H1 (cell line): ENCODE measurements around the gene PGRMC1. TPM values are rescaled to one million over a fixed set of nuclear protein-coding genes. Genes with fewer than 3 reads are reported as not detected.

Experiments used
- CTCF ChIA-PET: fragments of 300-600 bp; sonication (Branson Sonifier 250); formaldehyde crosslinking; loops from one replicate; lab custom pipeline; 2021; ENCODE audit not compliant: partially characterized antibody; lab: Charles Lee
- POLR2A ChIA-PET: fragments of 300-600 bp; sonication (Branson Sonifier 250); formaldehyde crosslinking; loops from one replicate; lab custom pipeline; 2021; ENCODE audit warnings: inconsistent platforms; ENCODE audit not compliant: partially characterized antibody; lab: Charles Lee
- DNase-seq, 2 experiments: peaks; one replicate each; pipeline versions ENCODE4 v3.0.0 to v3.0.0-alpha.2; 2010 to 2022; ENCODE audit warnings: low spot score in 2 of 2, low read depth in 1 of 2, mixed read lengths in 1 of 2
- FAIRE-seq: peaks from 2 replicates; lab custom pipeline; 2011; peaks lifted over from hg19 to GRCh38; lab: Jason Lieb, UNC
- H2AFZ ChIP-seq: 2 replicates; pipeline ENCODE4 v1.8.1; 2012; ENCODE audit warnings: low read length, inconsistent platforms
- H2AK5ac ChIP-seq: 2 replicates; pipeline ENCODE4 v1.6.1; 2013; ENCODE audit warnings: low read depth, low read length
- H2BK120ac ChIP-seq: replicated peaks from 2 replicates; pipeline ENCODE3; 2013; ENCODE audit warnings: low read depth, low read length, inconsistent platforms
- H2BK12ac ChIP-seq: 2 replicates; pipeline ENCODE4 v1.6.1; 2013; ENCODE audit warnings: low read depth, low read length
- H2BK15ac ChIP-seq: 2 replicates; pipeline ENCODE4 v1.6.1; 2013; ENCODE audit warnings: low read length
- H2BK20ac ChIP-seq: 2 replicates; pipeline ENCODE4 v1.6.1; 2013; ENCODE audit warnings: low read length
- H2BK5ac ChIP-seq: 2 replicates; pipeline ENCODE4 v1.6.1; 2013; ENCODE audit warnings: low read depth, low read length
- H3K14ac ChIP-seq: 2 replicates; pipeline ENCODE4 v1.6.1; 2013; ENCODE audit warnings: inconsistent platforms; ENCODE audit not compliant: insufficient read length
- H3K18ac ChIP-seq: 2 replicates; pipeline ENCODE4 v1.6.1; 2013; ENCODE audit warnings: low read length; ENCODE audit errors: extremely low read depth
- H3K23ac ChIP-seq: 2 replicates; pipeline ENCODE4 v1.6.1; 2013; ENCODE audit warnings: inconsistent platforms; ENCODE audit not compliant: insufficient read length
- H3K23me2 ChIP-seq: 2 replicates; pipeline ENCODE4 v1.6.1; 2013; ENCODE audit warnings: low read depth, low read length
- H3K27ac ChIP-seq: 2 replicates; pipeline ENCODE4 v1.6.1; 2011; ENCODE audit warnings: low read depth, low read length, inconsistent platforms
- H3K27me3 ChIP-seq, 4 experiments: replicated peaks in 1 of 4; 1 replicate in 1 of 4; 2 replicates in 3 of 4; pipeline versions ENCODE4 v1.6.1 to v1.8.1; 2011 to 2013; ENCODE audit warnings: low read length in 3 of 4, mild to moderate bottlenecking in 3 of 4, inconsistent platforms in 2 of 4, mixed read lengths in 2 of 4, moderate library complexity in 1 of 4; ENCODE audit not compliant: control insufficient read depth in 3 of 4, insufficient read depth in 3 of 4; ENCODE audit errors: extremely low read depth in 1 of 4
- H3K36me3 ChIP-seq, 4 experiments: 2 replicates each; pipeline versions ENCODE4 v1.6.1 to v1.8.1; 2011 to 2013; ENCODE audit warnings: mild to moderate bottlenecking in 4 of 4, low read length in 3 of 4, moderate library complexity in 2 of 4, control low read depth in 1 of 4, inconsistent platforms in 1 of 4; ENCODE audit not compliant: insufficient read depth in 4 of 4, control insufficient read depth in 2 of 4
- H3K4ac ChIP-seq: replicated peaks from 2 replicates; pipeline ENCODE3; 2013; ENCODE audit warnings: low read length, low read depth, mixed read lengths, inconsistent platforms; ENCODE audit not compliant: insufficient read length
- H3K4me1 ChIP-seq, 4 experiments: replicated peaks in 1 of 4; 1 replicate in 1 of 4; 2 replicates in 3 of 4; pipeline versions ENCODE4 v1.6.1 to v1.8.1; 2011 to 2013; ENCODE audit warnings: low read length in 3 of 4, inconsistent platforms in 2 of 4, mixed read lengths in 1 of 4; ENCODE audit not compliant: insufficient read depth in 4 of 4, control insufficient read depth in 3 of 4
- H3K4me2 ChIP-seq, 2 experiments: 2 replicates each; pipeline versions ENCODE4 v1.6.1 to v1.8.1; 2011 to 2013; ENCODE audit warnings: low read depth in 2 of 2, low read length in 2 of 2, control low read depth in 1 of 2, inconsistent platforms in 1 of 2, mild to moderate bottlenecking in 1 of 2; ENCODE audit not compliant: insufficient read depth in 1 of 2
- H3K4me3 ChIP-seq, 4 experiments: fragments of 200-600, 300-600 bp in 1 of 4; sonication (generic), shearing (Covaris generic), sonication (Bioruptor Twin) in 1 of 4; 2 replicates each; pipeline versions ENCODE4 v1.5.1 to v1.8.1; 2011 to 2016; ENCODE audit warnings: low read length in 4 of 4, low read depth in 3 of 4, control low read depth in 2 of 4, inconsistent platforms in 2 of 4, mild to moderate bottlenecking in 2 of 4, mixed read lengths in 1 of 4, moderate library complexity in 1 of 4; ENCODE audit not compliant: insufficient read depth in 2 of 4; ENCODE audit errors: extremely low read depth in 1 of 4
- H3K56ac ChIP-seq: replicated peaks from 2 replicates; pipeline ENCODE3; 2013; ENCODE audit warnings: low read depth, mild to moderate bottlenecking, mixed read lengths, low read length, inconsistent platforms; ENCODE audit not compliant: insufficient read length
- H3K79me1 ChIP-seq: 2 replicates; pipeline ENCODE4 v1.6.1; 2013; ENCODE audit warnings: low read depth, low read length, control low read depth
- H3K79me2 ChIP-seq, 2 experiments: 2 replicates each; pipeline versions ENCODE4 v1.6.1 to v1.8.1; 2012 to 2013; ENCODE audit warnings: low read length in 2 of 2, mild to moderate bottlenecking in 2 of 2, inconsistent platforms in 1 of 2; ENCODE audit not compliant: insufficient read depth in 2 of 2, control insufficient read depth in 1 of 2
- H3K9ac ChIP-seq, 4 experiments: replicated peaks in 1 of 4; 1 replicate in 1 of 4; 2 replicates in 3 of 4; pipeline versions ENCODE4 v1.6.1 to v1.8.1; 2011 to 2013; ENCODE audit warnings: low read depth in 3 of 4, low read length in 3 of 4, control low read depth in 2 of 4, mild to moderate bottlenecking in 2 of 4, moderate library complexity in 2 of 4, inconsistent platforms in 1 of 4; ENCODE audit errors: extremely low read depth in 1 of 4
- H3K9me3 ChIP-seq, 2 experiments: 2 replicates each; pipeline versions ENCODE4 v1.6.1 to v1.8.1; 2012 to 2013; ENCODE audit warnings: mild to moderate bottlenecking in 2 of 2, moderate library complexity in 2 of 2, control low read depth in 1 of 2, inconsistent platforms in 1 of 2, low read depth in 1 of 2, low read length in 1 of 2, mixed read lengths in 1 of 2; ENCODE audit not compliant: insufficient read depth in 2 of 2
- H4K20me1 ChIP-seq, 2 experiments: replicated peaks in 1 of 2; 2 replicates each; pipeline versions ENCODE3 to v1.8.1; 2011 to 2013; ENCODE audit warnings: inconsistent platforms in 2 of 2, low read length in 2 of 2, mild to moderate bottlenecking in 1 of 2; ENCODE audit not compliant: insufficient read depth in 2 of 2, control insufficient read depth in 1 of 2
- H4K5ac ChIP-seq: 2 replicates; pipeline ENCODE4 v1.6.1; 2013; ENCODE audit warnings: low read length, low read depth, mixed read lengths, inconsistent platforms; ENCODE audit not compliant: insufficient read length
- H4K8ac ChIP-seq: 2 replicates; pipeline ENCODE4 v1.8.0; 2013; ENCODE audit warnings: mild to moderate bottlenecking, moderate library complexity, low read length, inconsistent platforms; ENCODE audit not compliant: insufficient read depth; ENCODE audit errors: extremely low read depth
- H4K91ac ChIP-seq: replicated peaks from 2 replicates; pipeline ENCODE3; 2013; ENCODE audit warnings: low read length, mixed read lengths, inconsistent platforms; ENCODE audit not compliant: insufficient read length
- CHD2 ChIP-seq: IDR thresholded peaks from 2 replicates; pipeline ENCODE4 v1.6.1; 2012; ENCODE audit warnings: low read length, improper control_type of control experiment
- POLR2A ChIP-seq, 2 experiments: IDR thresholded peaks; 1 replicate in 1 of 2; 2 replicates in 1 of 2; pipeline ENCODE4 v1.6.1; 2011; ENCODE audit warnings: low read depth in 2 of 2, low read length in 2 of 2, mild to moderate bottlenecking in 2 of 2; ENCODE audit errors: control extremely low read depth in 1 of 2
- POU5F1 ChIP-seq: IDR thresholded peaks from 2 replicates; pipeline ENCODE4 v1.6.1; 2011; ENCODE audit warnings: low read depth, mild to moderate bottlenecking, low read length, moderate library complexity
- RNF2 ChIP-seq: fragments of 200-900, 300-1000 bp; sonication (generic); IDR thresholded peaks from 2 replicates; pipeline ENCODE4 v1.7.1; 2016; ENCODE audit warnings: borderline replicate concordance, low read depth, mild to moderate bottlenecking, antibody characterized with exemption, low read length; ENCODE audit not compliant: poor library complexity, severe bottlenecking; ENCODE audit errors: missing control alignments
- SP4 ChIP-seq: IDR thresholded peaks from 2 replicates; pipeline ENCODE4 v1.6.1; 2012; ENCODE audit warnings: low read length, inconsistent platforms
- WGBS, 2 experiments: shearing (Covaris generic) in 1 of 2; methylation state at CpG; one replicate each; pipeline versions ENCODE4 v1.1.6 to v1.1.7; 2013 to 2015; ENCODE audit warnings: low lambda C conversion rate in 2 of 2, mixed read lengths in 2 of 2, inconsistent platforms in 1 of 2, low coverage in 1 of 2, missing lambda C conversion rate in 1 of 2; ENCODE audit not compliant: insufficient replicate concordance in 2 of 2, insufficient coverage in 1 of 2, insufficient read length in 1 of 2; ENCODE audit errors: extremely low coverage in 1 of 2, missing lambda C conversion rate in 1 of 2; 5-methylcytosine and 5-hydroxymethylcytosine counted together
- polyA plus RNA-seq, 7 experiments: library from polyadenylated mRNA; depleted of rRNA in 3 of 7; stranded (reverse) in 5 of 7; unstranded in 2 of 7; fragments of >200 nt in 5 of 7; fragments of 200-250 nt in 2 of 7; gene quantifications; 1 replicate in 5 of 7; 2 replicates in 1 of 7; 4 replicates in 1 of 7; pipeline versions ENCODE4 v1.2.1 to v1.2.3, GENCODE V29; 2011 to 2013; ENCODE audit warnings: missing spikeins in 2 of 7, mixed read lengths in 2 of 7
- total RNA-seq: library from RNA; stranded (reverse); fragmentation: NEBNext Ultra II Directional; extraction: Animal tissue kit (Norgen Biotek cat#: 25700); gene quantifications from 2 replicates; pipeline ENCODE4 v1.2.1, GENCODE V29; 2021
- TF ChIP-seq, protein P1 (sequence below): IDR thresholded peaks from 2 replicates; pipeline ENCODE4 v1.6.1; 2012; ENCODE audit warnings: low read length, inconsistent platforms

The PGRMC1 gene
- total and polyA plus RNA-seq, 2 of the 8 experiments (the other 6 are each of a cell fraction or from before 2014, with no cell fraction given): 127 to 248 TPM

DNA sequence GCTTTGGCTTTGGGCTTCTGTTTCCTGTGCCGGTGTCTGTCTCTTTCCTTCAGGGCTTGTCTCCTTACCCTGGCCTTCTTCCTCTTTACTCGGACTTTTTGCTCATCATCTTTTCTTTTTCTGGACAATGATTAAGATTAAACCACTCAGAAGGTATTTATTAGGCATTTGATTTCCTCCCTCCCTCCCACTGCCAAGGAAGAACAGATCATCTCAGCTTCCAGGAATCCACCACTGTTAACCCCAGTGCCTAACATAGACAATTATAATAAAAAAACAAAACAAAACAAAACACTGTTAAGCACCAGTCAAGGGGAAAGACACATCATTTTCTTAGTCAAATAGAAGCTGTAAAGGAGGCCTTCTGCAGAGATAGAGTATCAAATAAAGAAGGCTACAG lies 16.6 kb downstream of the PGRMC1 start:
- no peak for TF ChIP-seq POLR2A (IDR thresholded peaks at IDR 0.05; ENCODE audit: control extremely low read depth in 1 of 2, low read depth in 2 of 2, low read length in 2 of 2)
- TF ChIP-seq RNF2: no peak
- TF ChIP-seq CHD2: no peak
- no peak for TF ChIP-seq POU5F1
- TF ChIP-seq SP4: no peak
- TF ChIP-seq, protein P1, sequence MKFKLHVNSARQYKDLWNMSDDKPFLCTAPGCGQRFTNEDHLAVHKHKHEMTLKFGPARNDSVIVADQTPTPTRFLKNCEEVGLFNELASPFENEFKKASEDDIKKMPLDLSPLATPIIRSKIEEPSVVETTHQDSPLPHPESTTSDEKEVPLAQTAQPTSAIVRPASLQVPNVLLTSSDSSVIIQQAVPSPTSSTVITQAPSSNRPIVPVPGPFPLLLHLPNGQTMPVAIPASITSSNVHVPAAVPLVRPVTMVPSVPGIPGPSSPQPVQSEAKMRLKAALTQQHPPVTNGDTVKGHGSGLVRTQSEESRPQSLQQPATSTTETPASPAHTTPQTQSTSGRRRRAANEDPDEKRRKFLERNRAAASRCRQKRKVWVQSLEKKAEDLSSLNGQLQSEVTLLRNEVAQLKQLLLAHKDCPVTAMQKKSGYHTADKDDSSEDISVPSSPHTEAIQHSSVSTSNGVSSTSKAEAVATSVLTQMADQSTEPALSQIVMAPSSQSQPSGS: no peak
- TF ChIP-seq, all 59 proteins: peak for 0
- H3K4me2 ChIP-seq: no peak overlapping the region
- no peak overlapping the region for H3K9ac ChIP-seq
- no peak overlapping the region for H3K23ac ChIP-seq
- no peaks in the 10 kb centered on the region for H3K23me2 ChIP-seq
- H3K14ac ChIP-seq: no peak overlapping the region
- no peak overlapping the region for H3K4ac ChIP-seq
- POLR2A ChIA-PET: interaction anchor here (1.0 kb wide), 1 partner anchor 12 kb away, joined by 4 read pairs; no protein-coding TSS in a partner anchor
- no peaks in the 10 kb centered on the region for H3K9me3 ChIP-seq
- H3K79me1 ChIP-seq: no peaks in the 10 kb centered on the region
- H3K56ac ChIP-seq: no peak overlapping the region
- CTCF ChIA-PET: interaction anchor here (1.0 to 1.7 kb wide), 2 partner anchors 22 to 36 kb away, joined by 3 to 4 read pairs; no protein-coding TSS in a partner anchor
- no peak overlapping the region for H3K4me3 ChIP-seq
- H4K20me1 ChIP-seq: no peaks in the 10 kb centered on the region
- H3K27me3 ChIP-seq: no peaks in the 10 kb centered on the region
- H4K91ac ChIP-seq: no peak overlapping the region
- WGBS, 2 experiments: 90% methylated on average over 2 of the region's 2 CpGs; no CpG with 5 or more reads in 1 of the 2 experiments
- H3K36me3 ChIP-seq: no peaks in the 10 kb centered on the region; a peak in 1 of 8 replicates
- FAIRE-seq (no peak), DNase-seq (no peak)
- no peak overlapping the region for H3K18ac ChIP-seq
- no peak overlapping the region for H2AK5ac ChIP-seq
- H2AFZ ChIP-seq: no peak overlapping the region
- H4K8ac ChIP-seq: no peak overlapping the region
- no peaks in the 10 kb centered on the region for H3K4me1 ChIP-seq
- H2BK120ac ChIP-seq: no peak overlapping the region
- no peak overlapping the region for H2BK5ac ChIP-seq
- H3K27ac ChIP-seq: no peak overlapping the region
- H3K79me2 ChIP-seq: no peaks in the 10 kb centered on the region
- no peak overlapping the region for H4K5ac ChIP-seq
- H2BK12ac ChIP-seq: no peak overlapping the region
- H2BK20ac ChIP-seq: no peak overlapping the region
- H2BK15ac ChIP-seq: no peak overlapping the region
